Measurements from ENCODE around the gene BABAM2.
"Not testable (repeated sequence)": the region's sequence is repeated elsewhere in the genome, so short reads cannot be mapped to it uniquely, and the experiment has no call there.

The BABAM2 gene

GRCh38 chr2:28366496-28367282, 476.2 kb downstream of the BABAM2 start:
- DNase-seq (ENCODE audit: low read depth): no peak
- H3K4me3 ChIP-seq (ENCODE audit: low read depth, low read length): no peak overlapping the region
- no peak for TF ChIP-seq CTCF (IDR thresholded peaks at IDR 0.05; ENCODE audit: low read depth, low read length, missing control alignments)

- TF ChIP-seq CTCF (IDR thresholded peaks at IDR 0.05; ENCODE audit: low read depth, low read length, missing control alignments): no peak
- H3K4me3 ChIP-seq (ENCODE audit: low read depth, low read length): no peak overlapping the region
- DNase-seq (ENCODE audit: low read depth): no peak
Measured at GRCh38 chr2:28367667-28368356, 477.3 kb downstream of the BABAM2 start.

GRCh38 chr2:28368357-28368798, 477.8 kb downstream of the BABAM2 start:
- no peak overlapping the region for H3K4me3 ChIP-seq (ENCODE audit: low read depth, low read length)
- DNase-seq (ENCODE audit: low read depth): no peak
- TF ChIP-seq CTCF (IDR thresholded peaks at IDR 0.05; ENCODE audit: low read depth, low read length, missing control alignments): no peak

DNA sequence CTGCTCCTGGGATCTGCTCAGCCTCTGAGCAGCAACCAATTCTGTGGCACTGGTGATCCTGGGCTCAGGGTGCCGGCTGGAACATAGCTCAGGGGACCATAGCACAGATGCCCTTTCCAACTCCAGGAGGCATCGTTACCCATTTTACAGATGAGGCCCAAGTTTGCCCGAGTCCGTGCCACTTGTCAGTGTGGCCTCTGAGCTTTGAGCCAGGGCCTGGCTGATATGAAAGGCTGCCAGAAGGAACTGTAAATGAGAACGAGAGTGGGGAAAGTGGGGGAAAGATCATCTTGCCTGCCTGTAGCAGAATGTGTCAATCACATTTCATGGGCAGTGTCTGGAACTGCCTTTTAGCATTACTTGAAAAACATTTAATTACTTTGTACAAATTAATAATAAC, 478.8 kb downstream of the BABAM2 start:
- no peak for DNase-seq (ENCODE audit: low read depth)
- H3K4me3 ChIP-seq (ENCODE audit: low read depth, low read length): no peak overlapping the region
- TF ChIP-seq CTCF (IDR thresholded peaks at IDR 0.05; ENCODE audit: low read depth, low read length, missing control alignments): no peak

DNA sequence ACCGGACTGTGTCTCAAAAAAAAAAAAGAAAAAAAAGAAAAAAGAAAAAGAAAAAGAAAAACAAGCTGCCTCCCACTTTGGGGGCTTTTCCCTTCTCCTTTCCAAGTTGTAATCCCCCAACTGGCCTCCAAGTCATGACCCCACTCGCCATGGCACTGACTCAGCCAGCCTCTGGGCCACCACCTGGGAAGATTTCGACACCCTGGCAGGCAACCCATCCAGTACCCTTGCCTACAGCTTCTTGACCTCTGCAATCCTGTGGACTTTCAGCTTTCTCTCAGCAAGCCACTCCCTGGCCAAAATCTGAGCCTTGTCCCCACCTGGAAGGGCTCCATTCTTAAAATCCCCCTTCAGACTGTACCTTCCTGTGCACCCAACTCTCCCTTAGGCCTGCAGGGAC, 479.8 kb downstream of the BABAM2 start:
- TF ChIP-seq CTCF (IDR thresholded peaks at IDR 0.05; ENCODE audit: low read depth, low read length, missing control alignments): no peak
- no peak overlapping the region for H3K4me3 ChIP-seq (ENCODE audit: low read depth, low read length)
- DNase-seq (ENCODE audit: low read depth): no peak

GRCh38 chr2:28371728-28372127, 481.2 kb downstream of the BABAM2 start:
- DNase-seq (ENCODE audit: low read depth); H3K4me3 ChIP-seq (ENCODE audit: low read depth, low read length): not testable (repeated sequence)

DNA sequence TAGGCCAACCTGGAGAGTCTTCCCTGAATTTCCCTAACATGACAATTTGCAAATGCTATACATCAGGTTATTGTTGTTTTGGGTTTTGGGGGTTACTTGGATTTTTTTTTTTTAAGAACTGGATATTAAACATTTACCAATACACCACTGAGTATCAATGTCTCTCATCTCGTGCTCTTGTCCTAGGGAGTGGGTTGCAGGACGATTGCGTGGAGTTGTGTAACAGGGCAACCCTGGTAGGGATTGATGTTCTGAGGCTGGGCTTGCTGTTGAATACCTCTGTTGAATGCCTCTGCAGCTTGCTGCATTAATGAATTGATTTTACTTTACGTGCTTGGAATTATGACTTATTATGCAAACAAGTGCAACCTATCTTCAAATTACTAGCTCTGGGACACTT, 483.3 kb downstream of the BABAM2 start:
- no peak for TF ChIP-seq CTCF (IDR thresholded peaks at IDR 0.05; ENCODE audit: low read depth, low read length, missing control alignments)
- no peak for DNase-seq (ENCODE audit: low read depth)
- no peak overlapping the region for H3K4me3 ChIP-seq (ENCODE audit: low read depth, low read length)
